Measurements from ENCODE around the gene SIM1. TPM values are rescaled to one million over a fixed set of nuclear protein-coding genes. Genes with fewer than 3 reads are reported as not detected.

The SIM1 gene
- not detected for total RNA-seq
- 0.01 TPM for polyA plus RNA-seq (2013, experiment 1 of 2)
- polyA plus RNA-seq (2013, experiment 2 of 2): 0.08 TPM
- total RNA-seq: 0 to 1.0 (median 0.08) reads per million in 172 experiments

GRCh38 chr6:100464903-100465700 is at the start of gene SIM1:
Gene SIM1, minus strand, starts transcription at chr6:100464921. Its CDS starts 1,453 bp downstream, at chr6:100463468.
- POLR2A ChIA-PET: no interaction called here
- no peak within 1 kb of the TSS for H3K4me3 ChIP-seq (ENCODE audit: low read length)

GRCh38 chr6:100512203-100512862 is 47.6 kb upstream of the SIM1 start:
- no peaks in the 10 kb centered on the region for H3K27me3 ChIP-seq (ENCODE audit: control insufficient read depth in 1 of 2, insufficient read depth in 2 of 2, low read length in 2 of 2)
- no peaks in the 10 kb centered on the region for H3K27me3 Mint-ChIP-seq
- intact Hi-C loops (cut with DNase I, micrococcal nuclease): no loop called here
- TF ChIP-seq CTCF (IDR thresholded peaks at IDR 0.05): no peak
- H3K9me3 ChIP-seq (ENCODE audit: control insufficient read depth in 1 of 2, insufficient read depth in 1 of 2, low read length in 2 of 2): no peaks in the 10 kb centered on the region
- H3K36me3 ChIP-seq (ENCODE audit: insufficient read depth, low read length): peaks cover 36% of the 10 kb centered on the region
- peaks cover 83% of the 10 kb centered on the region for H3K36me3 Mint-ChIP-seq (ENCODE audit: low read depth)
- POLR2A ChIA-PET: no interaction called here
- DNase-seq: no peak
- no peak for ATAC-seq (ENCODE audit: poor library complexity)
- no peak overlapping the region for H3K27ac Mint-ChIP-seq
- no peaks in the 10 kb centered on the region for H3K4me1 Mint-ChIP-seq (ENCODE audit: low read depth)
- CTCF ChIA-PET: no interaction called here
- H3K4me1 ChIP-seq (ENCODE audit: insufficient read depth, low read length): no peaks in the 10 kb centered on the region
- no peak overlapping the region for H3K27ac ChIP-seq (ENCODE audit: low read depth in 1 of 2, low read length in 2 of 2)
- H3K9me3 Mint-ChIP-seq: no peaks in the 10 kb centered on the region
- H3K4me3 Mint-ChIP-seq: no peak overlapping the region
- H3K4me3 ChIP-seq (ENCODE audit: low read length): no peak overlapping the region

More at GRCh38 chr6:100464903-100465700, at the start of gene SIM1:
- peaks cover 7% of the 10 kb centered on the region for H3K9me3 Mint-ChIP-seq
- peak within 1 kb of the TSS; percentile 23 for H3K4me3 Mint-ChIP-seq
- peaks cover 34% of the 10 kb centered on the region for H3K4me1 Mint-ChIP-seq (ENCODE audit: low read depth)
- no peak for DNase-seq
- Histone ChIP-seq H3K36me3 (ENCODE audit: insufficient read depth, low read length) (no peaks in the 10 kb centered on the region), H3K9me3 (ENCODE audit: control insufficient read depth in 1 of 2, insufficient read depth in 1 of 2, low read length in 2 of 2) (peaks cover 39 to 54% of the 10 kb centered on the region in 2 experiments), H3K27ac (ENCODE audit: low read depth in 1 of 2, low read length in 2 of 2) (no peak within 1 kb of the TSS), H3K27me3 (ENCODE audit: control insufficient read depth in 1 of 2, insufficient read depth in 2 of 2, low read length in 2 of 2) (peaks cover 97 to 98% of the 10 kb centered on the region in 2 experiments), H3K4me1 (ENCODE audit: insufficient read depth, low read length) (peaks cover 39% of the 10 kb centered on the region)
- H3K27me3 Mint-ChIP-seq: peaks cover 98% of the 10 kb centered on the region
- no peaks in the 10 kb centered on the region for H3K36me3 Mint-ChIP-seq (ENCODE audit: low read depth)
- H3K27ac Mint-ChIP-seq: no peak within 1 kb of the TSS
- intact Hi-C loops (cut with DNase I, micrococcal nuclease): loop anchor here (10.0 kb wide), 2 partner anchors 850 to 870 kb away; no protein-coding TSS in a partner anchor
- no peak for TF ChIP-seq CTCF (IDR thresholded peaks at IDR 0.05)
- no peak for ATAC-seq (ENCODE audit: poor library complexity)
- CTCF ChIA-PET: no interaction called here

GRCh38 chr6:100509101-100509500 is 44.4 kb upstream of the SIM1 start:
- no peak overlapping the region for H3K27ac Mint-ChIP-seq
- POLR2A ChIA-PET: no interaction called here
- H3K9me3 Mint-ChIP-seq: no peaks in the 10 kb centered on the region
- CTCF ChIA-PET: no interaction called here
- H3K27me3 ChIP-seq (ENCODE audit: control insufficient read depth in 1 of 2, insufficient read depth in 2 of 2, low read length in 2 of 2): no peaks in the 10 kb centered on the region
- H3K36me3 Mint-ChIP-seq (ENCODE audit: low read depth): peaks cover 63% of the 10 kb centered on the region
- peaks cover 24% of the 10 kb centered on the region for H3K36me3 ChIP-seq (ENCODE audit: insufficient read depth, low read length)
- no peaks in the 10 kb centered on the region for H3K27me3 Mint-ChIP-seq
- no peaks in the 10 kb centered on the region for H3K4me1 ChIP-seq (ENCODE audit: insufficient read depth, low read length)
- H3K9me3 ChIP-seq (ENCODE audit: control insufficient read depth in 1 of 2, insufficient read depth in 1 of 2, low read length in 2 of 2): no peaks in the 10 kb centered on the region
- intact Hi-C loops (cut with DNase I, micrococcal nuclease): no loop called here
- DNase-seq (no peak), ATAC-seq (ENCODE audit: poor library complexity) (no peak)
- TF ChIP-seq CTCF (IDR thresholded peaks at IDR 0.05): no peak
- H3K27ac ChIP-seq (ENCODE audit: low read depth in 1 of 2, low read length in 2 of 2): no peak overlapping the region
- H3K4me3 ChIP-seq (ENCODE audit: low read length): no peak overlapping the region
- no peak overlapping the region for H3K4me3 Mint-ChIP-seq
- H3K4me1 Mint-ChIP-seq (ENCODE audit: low read depth): no peaks in the 10 kb centered on the region
